PC-9 (cell line): Measurements from ENCODE around the gene PYROXD2. TPM values are rescaled to one million over a fixed set of nuclear protein-coding genes. Genes with fewer than 3 reads are reported as not detected.
A peak's percentile ranks its signal among the peaks of the same experiment; 100 is the strongest.

Experiments
- BruUV-seq: library from RNA; stranded (reverse); fragments of 400-500 nt; replicated peaks from 2 replicates; lab custom pipeline; 2021; lab: Mats Ljungman, UMichigan
- CTCF ChIA-PET: fragments of 300-600 bp; sonication (Branson Sonifier 250); formaldehyde crosslinking; loops from one replicate; lab custom pipeline; 2022; ENCODE audit warnings: antibody characterized with exemption; lab: Charles Lee
- POLR2A ChIA-PET: fragments of 300-600 bp; sonication (Branson Sonifier 250); formaldehyde crosslinking; loops from one replicate; lab custom pipeline; 2022; ENCODE audit warnings: antibody characterized with exemption; ENCODE audit not compliant: unreplicated experiment; lab: Charles Lee
- DNase-seq, 2 experiments: peaks; one replicate each; pipeline versions ENCODE4 v3.0.0 to v3.0.0-alpha.2; 2015 to 2022; ENCODE audit warnings: mixed read lengths in 1 of 2
- H2AFZ ChIP-seq: fragments of 200-600 bp; sonication (generic); 2 replicates; pipeline ENCODE4 v1.8.1; 2017; ENCODE audit warnings: antibody characterized with exemption
- H3F3A ChIP-seq: fragments of 200-600 bp; sonication (generic); 2 replicates; pipeline ENCODE4 v1.8.1; 2017; ENCODE audit warnings: antibody characterized with exemption, mild to moderate bottlenecking, low read depth; ENCODE audit not compliant: insufficient read depth
- H3K27ac ChIP-seq: fragments of 200-600 bp; sonication (generic); 2 replicates; pipeline ENCODE4 v1.6.1; 2016; ENCODE audit warnings: mixed run types
- H3K27me3 ChIP-seq: fragments of 200-600 bp; sonication (generic); 2 replicates; pipeline ENCODE4 v1.6.1; 2016; ENCODE audit warnings: low read depth, mixed run types; ENCODE audit not compliant: insufficient read depth
- H3K36me3 ChIP-seq: fragments of 200-600 bp; sonication (generic); 2 replicates; pipeline ENCODE4 v1.6.1; 2016; ENCODE audit warnings: low read depth, mixed run types
- H3K4me1 ChIP-seq: fragments of 200-600 bp; sonication (generic); replicated peaks from 2 replicates; pipeline ENCODE4 v1.6.1; 2016; ENCODE audit warnings: mixed run types; ENCODE audit not compliant: insufficient read depth
- H3K4me2 ChIP-seq: fragments of 200-600 bp; sonication (generic); 2 replicates; pipeline ENCODE4 v1.6.1; 2017; ENCODE audit warnings: mixed run types
- H3K4me3 ChIP-seq: fragments of 200-600 bp; sonication (generic); 2 replicates; pipeline ENCODE4 v1.6.1; 2016; ENCODE audit warnings: mixed run types
- H3K79me2 ChIP-seq: fragments of 200-600 bp; sonication (generic); 2 replicates; pipeline ENCODE4 v1.6.1; 2017; ENCODE audit warnings: low read depth, mixed run types
- H3K9me2 ChIP-seq: fragments of 200-600 bp; sonication (generic); 2 replicates; pipeline ENCODE4 v1.8.1; 2017; ENCODE audit warnings: mild to moderate bottlenecking; ENCODE audit not compliant: insufficient read depth
- H3K9me3 ChIP-seq: fragments of 200-600 bp; sonication (generic); 2 replicates; pipeline ENCODE4 v1.8.1; 2016; ENCODE audit warnings: low read depth; ENCODE audit not compliant: insufficient read depth
- H4K20me1 ChIP-seq: fragments of 200-600 bp; sonication (generic); 2 replicates; pipeline ENCODE4 v1.8.1; 2017; ENCODE audit not compliant: insufficient read depth
- EZH2 ChIP-seq: fragments of 200-600 bp; sonication (generic); IDR thresholded peaks from 2 replicates; pipeline ENCODE4 v1.8.0; 2017; ENCODE audit warnings: antibody characterized with exemption, low read depth
- intact Hi-C: fragments of 100-400 bp; cut with micrococcal nuclease; formaldehyde crosslinking; loops from one replicate; pipeline ENCODE4 v1.10.0; 2022; ENCODE audit not compliant: unreplicated experiment
- total RNA-seq: library from RNA; stranded (reverse); gene quantifications from 2 replicates; pipeline ENCODE4 v1.2.3, GENCODE V29; 2021
- TF ChIP-seq, protein P1 (sequence below): fragments of 200-600 bp; sonication (generic); conservative IDR thresholded peaks from 2 replicates; pipeline ENCODE4 v1.6.1; 2017; ENCODE audit warnings: mixed run types, antibody characterized with exemption, mild to moderate bottlenecking, moderate library complexity

The PYROXD2 gene
- total RNA-seq, 1 experiment from 2014 or later = 28.0 TPM

DNA sequence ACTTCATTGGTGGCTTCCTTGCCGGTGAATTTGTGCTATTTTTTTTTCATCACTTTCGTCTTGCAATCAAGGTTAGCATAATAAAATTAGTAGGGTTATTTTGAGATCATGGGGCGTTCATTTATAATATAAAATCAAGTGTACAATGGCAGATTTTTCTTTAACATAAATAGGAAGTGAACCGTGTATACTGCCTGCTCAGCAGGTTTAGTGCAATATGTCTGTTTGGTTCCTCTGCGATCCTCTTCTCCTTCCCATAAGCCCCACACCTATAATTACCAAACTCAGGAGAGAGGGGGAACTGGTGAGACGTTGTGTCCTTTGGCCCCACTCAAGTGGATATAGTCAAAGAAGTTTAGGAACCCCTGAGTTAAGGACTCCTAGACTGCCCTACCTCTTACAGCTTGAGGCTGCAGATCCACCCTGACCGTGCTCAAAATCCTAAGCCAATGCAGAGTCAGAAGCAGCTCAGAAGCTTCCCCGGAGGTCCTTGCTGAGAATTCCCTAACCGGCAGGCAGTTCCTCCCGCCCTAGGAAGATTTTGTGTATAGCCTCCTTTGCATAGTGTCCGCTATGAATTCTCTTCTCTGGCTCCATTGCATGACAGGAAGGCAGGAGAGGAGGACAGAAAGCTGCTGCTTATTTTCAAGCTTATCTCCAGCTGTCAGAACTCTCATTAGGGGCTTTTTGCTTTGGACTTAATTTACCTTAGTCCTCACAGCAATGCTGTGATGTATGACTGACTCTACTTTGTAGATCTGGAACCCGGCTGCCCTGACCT is 41.5 kb downstream of the PYROXD2 start:
- no peaks in the 10 kb centered on the region for H4K20me1 ChIP-seq
- no peaks in the 10 kb centered on the region for H3K36me3 ChIP-seq
- intact Hi-C loops = no loop called here
- no peak for DNase-seq
- CTCF ChIA-PET = no interaction called here
- peaks cover 48% of the 10 kb centered on the region for H3K4me1 ChIP-seq
- no TSS peak for BruUV-seq
- H3K9me2 ChIP-seq = no peaks in the 10 kb centered on the region
- H3K27ac ChIP-seq = peak overlapping the region; percentile 87
- H3K4me2 ChIP-seq = peak overlapping the region; percentile 70
- H3K9me3 ChIP-seq = no peaks in the 10 kb centered on the region
- H3K79me2 ChIP-seq = no peaks in the 10 kb centered on the region
- no peak overlapping the region; the same call in 1 of the 2 replicates for H3K4me3 ChIP-seq
- no peaks in the 10 kb centered on the region for H3K27me3 ChIP-seq
- peaks cover 19% of the 10 kb centered on the region for H3F3A ChIP-seq
- H2AFZ ChIP-seq = peak overlapping the region; percentile 64; the same call in 1 of the 2 replicates
- TF ChIP-seq EZH2 = no peak
- TF ChIP-seq, protein P1, sequence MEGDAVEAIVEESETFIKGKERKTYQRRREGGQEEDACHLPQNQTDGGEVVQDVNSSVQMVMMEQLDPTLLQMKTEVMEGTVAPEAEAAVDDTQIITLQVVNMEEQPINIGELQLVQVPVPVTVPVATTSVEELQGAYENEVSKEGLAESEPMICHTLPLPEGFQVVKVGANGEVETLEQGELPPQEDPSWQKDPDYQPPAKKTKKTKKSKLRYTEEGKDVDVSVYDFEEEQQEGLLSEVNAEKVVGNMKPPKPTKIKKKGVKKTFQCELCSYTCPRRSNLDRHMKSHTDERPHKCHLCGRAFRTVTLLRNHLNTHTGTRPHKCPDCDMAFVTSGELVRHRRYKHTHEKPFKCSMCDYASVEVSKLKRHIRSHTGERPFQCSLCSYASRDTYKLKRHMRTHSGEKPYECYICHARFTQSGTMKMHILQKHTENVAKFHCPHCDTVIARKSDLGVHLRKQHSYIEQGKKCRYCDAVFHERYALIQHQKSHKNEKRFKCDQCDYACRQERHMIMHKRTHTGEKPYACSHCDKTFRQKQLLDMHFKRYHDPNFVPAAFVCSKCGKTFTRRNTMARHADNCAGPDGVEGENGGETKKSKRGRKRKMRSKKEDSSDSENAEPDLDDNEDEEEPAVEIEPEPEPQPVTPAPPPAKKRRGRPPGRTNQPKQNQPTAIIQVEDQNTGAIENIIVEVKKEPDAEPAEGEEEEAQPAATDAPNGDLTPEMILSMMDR = no peak
- POLR2A ChIA-PET = interaction anchor here (0.6 kb wide), 1 partner anchor 35 kb away, joined by 3 read pairs; no protein-coding TSS in a partner anchor

DNA sequence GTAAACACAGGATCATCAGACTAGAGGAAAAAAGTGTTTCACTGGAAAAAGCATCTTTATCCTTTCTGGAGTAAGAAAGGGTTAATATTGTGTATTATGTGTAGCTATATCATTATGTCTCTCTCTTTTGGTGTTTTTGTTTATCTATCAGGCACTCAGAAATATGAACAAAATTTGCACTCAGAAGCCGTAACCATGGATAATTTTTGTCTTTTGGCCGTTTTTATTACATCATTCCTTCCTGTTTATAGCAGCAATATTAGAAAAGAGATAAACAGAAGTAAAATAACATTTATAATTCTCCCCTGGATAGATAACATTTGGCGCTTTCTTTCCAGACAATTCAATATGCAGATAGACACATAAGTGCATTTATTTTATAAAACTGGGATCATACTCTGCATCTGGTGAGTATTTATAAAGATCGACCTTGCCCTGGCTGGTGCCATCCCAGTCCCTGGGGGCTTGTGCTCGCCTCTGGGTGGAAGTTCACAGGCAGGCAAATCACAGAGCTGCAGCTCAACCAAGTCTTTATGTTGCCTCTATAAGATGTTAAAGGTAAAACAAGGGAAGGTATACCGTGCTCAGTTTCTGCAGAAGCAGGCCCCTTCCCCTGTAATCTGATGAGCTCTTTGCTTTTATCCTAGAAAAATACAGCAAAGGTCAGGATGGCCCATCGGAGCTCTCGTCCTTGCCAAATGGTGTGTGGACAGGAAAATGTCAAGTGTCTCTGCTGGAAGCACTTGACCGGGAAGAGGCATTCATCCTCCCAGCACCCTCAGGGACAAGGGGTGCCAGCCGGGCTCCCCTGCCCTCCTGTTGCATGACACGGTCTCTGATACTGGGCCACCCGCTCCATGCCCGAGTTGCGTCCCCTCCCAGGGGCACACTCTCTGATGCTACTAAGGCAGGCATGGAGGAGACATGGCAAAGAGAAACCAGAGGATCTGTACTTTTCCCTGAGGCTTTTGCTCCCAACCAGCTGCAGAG is 43.9 kb downstream of the PYROXD2 start:
- Histone ChIP-seq H3K4me1 (peaks cover 52% of the 10 kb centered on the region), H3K9me3 (no peaks in the 10 kb centered on the region), H3K4me2 (no peak overlapping the region), H4K20me1 (no peaks in the 10 kb centered on the region), H3K4me3 (no peak overlapping the region), H3K36me3 (no peaks in the 10 kb centered on the region), H3F3A (peaks cover 21% of the 10 kb centered on the region), H2AFZ (no peak overlapping the region), H3K9me2 (no peaks in the 10 kb centered on the region), H3K27me3 (no peaks in the 10 kb centered on the region), H3K27ac (no peak overlapping the region), H3K79me2 (no peaks in the 10 kb centered on the region)
- DNase-seq = no peak
- POLR2A ChIA-PET = interaction anchor here (0.7 kb wide), 1 partner anchor 63 kb away, joined by 7 read pairs; no protein-coding TSS in a partner anchor
- intact Hi-C loops = no loop called here
- CTCF ChIA-PET = no interaction called here
- TF ChIP-seq, protein P1 = no peak
- TF ChIP-seq EZH2 = no peak
- no TSS peak for BruUV-seq

DNA sequence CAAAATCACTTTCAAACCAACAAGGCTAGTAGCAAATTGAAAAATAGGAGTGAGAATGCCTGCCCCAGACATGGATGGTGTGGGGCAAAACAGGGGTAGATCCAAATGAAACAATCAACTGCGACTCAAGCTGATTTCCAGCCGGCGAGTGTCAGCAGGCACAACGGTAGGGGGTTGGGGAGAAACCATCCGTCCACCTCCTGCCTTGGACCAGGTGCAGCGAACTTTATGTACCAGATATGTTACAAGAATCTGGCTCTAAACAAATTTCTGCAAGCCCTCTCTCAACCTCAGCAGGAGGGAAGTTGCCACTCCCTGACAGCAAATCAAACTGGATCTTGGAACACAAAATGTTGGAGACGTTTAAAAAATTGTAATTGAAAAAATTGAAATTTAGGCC is 45.2 kb downstream of the PYROXD2 start:
- Histone ChIP-seq H3K27me3 (no peaks in the 10 kb centered on the region), H3K4me3 (no peak overlapping the region), H3K9me3 (no peaks in the 10 kb centered on the region), H4K20me1 (no peaks in the 10 kb centered on the region), H3K27ac (no peak overlapping the region), H3K4me2 (no peak overlapping the region), H3K79me2 (no peaks in the 10 kb centered on the region), H2AFZ (no peak overlapping the region), H3K4me1 (peaks cover 52% of the 10 kb centered on the region), H3K36me3 (no peaks in the 10 kb centered on the region), H3K9me2 (no peaks in the 10 kb centered on the region), H3F3A (peaks cover 24% of the 10 kb centered on the region)
- ChIA-PET CTCF (no interaction called here), POLR2A (no interaction called here)
- DNase-seq = no peak
- intact Hi-C loops = no loop called here
- TF ChIP-seq, protein P1 = no peak
- TF ChIP-seq EZH2 = no peak
- BruUV-seq = no TSS peak
